ENCODE results near the gene ZNF366.

ZNF366 gene

GRCh38 chr5:72440207-72440638, 67.0 kb downstream of the ZNF366 start:
- no peak for TF ChIP-seq EZH2phosphoT487 (conservative IDR thresholded peaks at IDR 0.05; ENCODE audit: low read length)
- TF ChIP-seq CTCF (IDR thresholded peaks at IDR 0.05; ENCODE audit: insufficient read depth, low read length, poor library complexity, severe bottlenecking) = no peak
- H3K27ac ChIP-seq (ENCODE audit: low read depth, low read length) = no peak overlapping the region
- no peaks in the 10 kb centered on the region for H3F3A ChIP-seq (ENCODE audit: insufficient read depth)
- no peaks in the 10 kb centered on the region for H3K9me3 ChIP-seq (ENCODE audit: insufficient read depth, low read length)
- H3K4me3 ChIP-seq (ENCODE audit: insufficient read depth, low read length, poor library complexity, severe bottlenecking) = no peak overlapping the region
- H3K79me2 ChIP-seq (ENCODE audit: insufficient read depth, low read length) = no peaks in the 10 kb centered on the region
- H3K9ac ChIP-seq (ENCODE audit: low read length) = no peak overlapping the region
- no peak overlapping the region for H2AFZ ChIP-seq (ENCODE audit: low read depth, low read length, severe bottlenecking)
- H4K20me1 ChIP-seq (ENCODE audit: low read depth, low read length) = no peaks in the 10 kb centered on the region
- H3K4me2 ChIP-seq (ENCODE audit: low read depth, low read length, poor library complexity, severe bottlenecking) = no peak overlapping the region
- H3K36me3 ChIP-seq (ENCODE audit: low read length) = no peaks in the 10 kb centered on the region
- H3K9me2 ChIP-seq (replicated peaks; ENCODE audit: insufficient read depth, low read length) = no peaks in the 10 kb centered on the region
- H3K27me3 ChIP-seq (ENCODE audit: low read length) = no peaks in the 10 kb centered on the region

- no peaks in the 10 kb centered on the region for H3K9me3 ChIP-seq (ENCODE audit: insufficient read depth, low read length)
- H2AFZ ChIP-seq (ENCODE audit: low read depth, low read length, severe bottlenecking) = no peak overlapping the region
- no peaks in the 10 kb centered on the region for H3K79me2 ChIP-seq (ENCODE audit: insufficient read depth, low read length)
- H3K4me2 ChIP-seq (ENCODE audit: low read depth, low read length, poor library complexity, severe bottlenecking) = no peak overlapping the region
- no peaks in the 10 kb centered on the region for H3K9me2 ChIP-seq (replicated peaks; ENCODE audit: insufficient read depth, low read length)
- no peaks in the 10 kb centered on the region for H4K20me1 ChIP-seq (ENCODE audit: low read depth, low read length)
- H3K9ac ChIP-seq (ENCODE audit: low read length) = no peak overlapping the region
- H3K27ac ChIP-seq (ENCODE audit: low read depth, low read length) = no peak overlapping the region
- no peak for TF ChIP-seq EZH2phosphoT487 (conservative IDR thresholded peaks at IDR 0.05; ENCODE audit: low read length)
- no peak for TF ChIP-seq CTCF (IDR thresholded peaks at IDR 0.05; ENCODE audit: insufficient read depth, low read length, poor library complexity, severe bottlenecking)
- no peaks in the 10 kb centered on the region for H3K27me3 ChIP-seq (ENCODE audit: low read length)
- no peaks in the 10 kb centered on the region for H3K36me3 ChIP-seq (ENCODE audit: low read length)
- no peaks in the 10 kb centered on the region for H3F3A ChIP-seq (ENCODE audit: insufficient read depth)
- H3K4me3 ChIP-seq (ENCODE audit: insufficient read depth, low read length, poor library complexity, severe bottlenecking) = no peak overlapping the region
Observed at GRCh38 chr5:72439192-72439591, 68.0 kb downstream of the ZNF366 start.

- no peak overlapping the region for H3K9ac ChIP-seq (ENCODE audit: low read length)
- no peaks in the 10 kb centered on the region for H3K36me3 ChIP-seq (ENCODE audit: low read length)
- H2AFZ ChIP-seq (ENCODE audit: low read depth, low read length, severe bottlenecking) = no peak overlapping the region
- H3F3A ChIP-seq (ENCODE audit: insufficient read depth) = no peaks in the 10 kb centered on the region
- TF ChIP-seq CTCF (IDR thresholded peaks at IDR 0.05; ENCODE audit: insufficient read depth, low read length, poor library complexity, severe bottlenecking) (no peak), EZH2phosphoT487 (conservative IDR thresholded peaks at IDR 0.05; ENCODE audit: low read length) (no peak)
- H3K9me2 ChIP-seq (replicated peaks; ENCODE audit: insufficient read depth, low read length) = no peaks in the 10 kb centered on the region
- H3K79me2 ChIP-seq (ENCODE audit: insufficient read depth, low read length) = no peaks in the 10 kb centered on the region
- H3K9me3 ChIP-seq (ENCODE audit: insufficient read depth, low read length) = no peaks in the 10 kb centered on the region
- no peak overlapping the region for H3K27ac ChIP-seq (ENCODE audit: low read depth, low read length)
- H3K27me3 ChIP-seq (ENCODE audit: low read length) = no peaks in the 10 kb centered on the region
- no peak overlapping the region for H3K4me3 ChIP-seq (ENCODE audit: insufficient read depth, low read length, poor library complexity, severe bottlenecking)
- H3K4me2 ChIP-seq (ENCODE audit: low read depth, low read length, poor library complexity, severe bottlenecking) = no peak overlapping the region
- no peaks in the 10 kb centered on the region for H4K20me1 ChIP-seq (ENCODE audit: low read depth, low read length)
Observed at GRCh38 chr5:72438141-72438540, 69.1 kb downstream of the ZNF366 start.
